GM18499 (cell line): ENCODE data around the gene CARS2.
A peak's percentile ranks its signal among the peaks of the same experiment; 100 is the strongest.
"Not testable (repeated sequence)": the region's sequence is repeated elsewhere in the genome, so short reads cannot be mapped to it uniquely, and the experiment has no call there.

Experiments used
- ATAC-seq: cut with Tn5 transposase; IDR thresholded peaks from one replicate; pipeline ENCODE4 v1.9.1; 2021; ENCODE audit warnings: moderate number of reproducible peaks; ENCODE audit not compliant: insufficient read depth, unreplicated experiment

The CARS2 gene

DNA sequence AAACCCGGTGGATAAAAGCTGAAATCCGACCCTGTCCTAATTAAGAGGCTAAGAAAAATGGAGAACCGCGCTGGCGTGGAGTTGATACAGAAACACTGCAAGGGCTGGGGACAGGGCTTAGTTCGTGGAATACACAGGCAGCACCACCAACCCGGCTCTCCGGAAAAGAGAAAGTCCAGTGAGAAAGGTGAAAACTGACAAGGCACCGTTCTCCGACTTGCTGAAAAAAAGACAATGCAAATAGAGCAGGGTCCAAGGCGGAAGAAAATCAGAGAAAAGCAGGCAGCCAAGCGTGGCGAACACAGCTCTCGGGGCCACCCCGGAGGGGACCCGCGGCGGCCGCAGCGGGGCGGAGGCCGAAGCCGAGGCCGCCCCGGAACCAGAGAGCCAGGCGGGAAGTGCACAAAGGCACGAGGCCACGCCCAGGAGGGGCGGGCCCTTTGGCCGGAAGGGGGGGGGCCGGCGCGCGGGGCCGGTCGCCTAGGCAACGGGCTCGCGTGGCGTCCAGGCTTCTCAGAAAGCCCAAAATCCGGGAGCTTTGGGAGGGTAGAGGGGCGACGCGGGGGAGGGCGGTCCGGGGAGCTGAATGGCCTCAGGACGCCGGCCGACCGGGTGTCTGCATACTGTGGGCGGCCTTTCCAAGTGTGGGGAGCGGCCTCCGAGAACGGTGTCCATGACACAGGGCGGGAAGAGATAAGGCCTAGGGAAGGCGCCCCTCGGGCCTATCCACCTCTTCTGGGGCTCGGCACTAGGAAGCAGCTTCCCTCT, 6.3 kb upstream of the CARS2 start:
- ATAC-seq: peak; percentile 16

DNA sequence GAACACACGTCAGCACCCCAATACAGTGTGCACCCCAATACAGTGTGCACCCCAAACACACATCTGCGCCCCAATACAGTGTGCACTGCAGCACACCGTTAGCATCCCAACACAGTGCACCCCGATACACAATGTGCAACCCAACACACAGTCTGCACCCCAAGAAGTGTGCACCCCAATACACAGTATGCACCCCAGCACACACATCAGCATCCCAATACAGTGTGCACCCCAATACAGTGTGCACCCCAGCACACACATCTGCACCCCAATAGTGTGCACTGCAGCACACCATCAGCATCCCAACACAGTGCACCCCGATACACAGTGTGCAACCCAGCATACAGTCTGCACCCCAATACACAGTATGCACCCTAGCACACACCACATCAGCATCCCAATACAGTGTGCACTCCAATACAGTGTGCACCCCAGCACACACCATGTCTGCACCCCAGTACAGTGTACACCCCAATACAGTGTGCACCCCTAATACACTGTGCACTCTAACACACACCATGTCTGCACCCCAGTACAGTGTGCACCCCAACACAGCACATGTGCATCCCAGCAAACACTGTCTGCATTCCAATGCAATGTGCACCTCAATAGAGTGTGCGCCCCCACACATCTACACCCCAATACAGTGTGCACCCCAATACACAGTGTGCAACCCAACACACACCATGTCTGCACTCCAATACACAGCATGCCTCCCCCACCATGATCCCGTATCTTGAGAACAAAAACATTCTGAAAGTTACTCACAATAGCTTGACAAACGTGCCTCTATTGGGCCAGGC, 855 bp upstream of the CARS2 start:
- ATAC-seq: no peak

DNA sequence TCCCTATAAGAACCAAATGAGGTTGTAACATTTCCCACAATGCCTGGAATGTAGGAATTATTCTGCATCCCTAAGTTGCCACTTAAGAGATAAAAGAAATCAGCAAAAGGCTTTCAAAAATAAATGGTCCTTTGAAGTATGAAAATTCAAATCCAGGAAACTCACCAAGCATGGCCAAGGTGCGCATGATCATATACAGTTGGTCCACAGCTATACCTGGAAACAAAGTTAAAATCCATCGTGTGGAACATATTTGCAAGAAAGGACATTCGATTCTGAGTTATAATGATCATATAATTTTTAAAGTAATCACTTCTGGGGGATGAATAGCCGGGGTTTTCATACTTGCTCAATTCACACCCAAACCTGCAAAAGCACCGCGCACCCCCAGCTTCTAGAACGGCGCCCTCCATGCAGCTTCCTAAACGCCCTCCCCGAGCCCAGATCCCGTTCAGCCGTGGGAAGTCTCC, 525 bp downstream of the CARS2 start:
- no peak for ATAC-seq

DNA sequence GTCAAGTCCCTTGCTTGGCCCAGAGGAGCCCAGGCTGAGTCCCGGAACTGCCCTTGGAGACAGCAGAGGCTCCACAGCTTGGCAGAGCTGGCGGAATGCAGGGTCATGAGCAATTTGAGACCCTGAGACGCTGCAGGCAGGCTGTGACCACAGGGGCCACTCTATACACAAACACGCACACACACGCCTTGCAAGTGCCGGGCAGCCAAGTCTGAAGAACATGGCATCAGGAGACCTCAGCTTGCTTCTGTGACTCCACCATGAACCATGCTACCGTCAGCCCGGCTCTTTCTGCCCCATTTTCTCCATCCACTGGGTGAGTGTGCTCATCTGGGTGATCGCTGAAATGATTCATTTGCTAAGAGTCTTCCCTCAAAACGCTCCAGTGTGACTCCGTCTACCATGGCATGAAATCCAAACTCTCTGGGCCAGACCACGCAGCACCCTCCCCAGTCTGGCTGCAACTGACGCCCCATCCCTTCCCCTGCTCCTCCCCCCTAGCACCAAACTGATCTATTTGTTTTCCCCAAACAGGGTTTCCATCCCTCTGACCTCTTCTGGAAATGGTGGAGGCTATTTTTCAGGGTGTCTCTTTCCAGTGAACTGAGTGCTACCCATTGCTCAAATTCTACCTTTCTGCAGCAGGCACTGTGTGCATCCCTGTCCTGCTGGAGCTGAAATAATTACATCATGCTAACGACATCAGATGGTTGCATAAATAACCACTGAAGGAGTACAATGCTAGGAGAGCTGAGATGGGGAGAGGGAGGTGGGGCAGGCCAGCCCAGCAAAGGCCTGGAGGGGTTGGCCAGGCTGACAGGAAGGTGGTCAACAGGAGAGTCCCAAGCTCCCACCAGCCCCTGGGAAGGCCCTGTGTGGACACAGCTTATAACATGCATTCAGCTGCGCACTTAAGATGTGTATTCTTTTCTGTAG, 3.1 kb downstream of the CARS2 start:
- ATAC-seq: no peak

DNA sequence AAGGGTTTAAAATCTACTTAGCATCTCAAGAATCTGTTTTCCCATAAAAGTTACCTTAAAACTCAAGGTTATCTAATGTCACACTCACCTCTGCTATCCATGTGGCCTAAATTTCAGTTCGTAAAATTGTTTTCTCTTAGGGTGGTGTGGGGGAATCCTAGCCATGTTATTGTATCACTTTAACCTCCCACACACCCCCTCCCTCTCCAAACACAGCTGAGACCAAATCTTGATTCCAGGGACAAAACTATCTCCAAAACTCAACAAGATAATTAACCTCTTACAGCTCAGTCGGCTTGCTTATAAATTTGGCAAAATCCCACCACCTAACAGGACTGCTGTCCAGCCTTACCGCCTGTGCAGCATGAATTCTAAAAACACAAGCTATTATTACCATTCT, 3.8 kb downstream of the CARS2 start:
- ATAC-seq: no peak

DNA sequence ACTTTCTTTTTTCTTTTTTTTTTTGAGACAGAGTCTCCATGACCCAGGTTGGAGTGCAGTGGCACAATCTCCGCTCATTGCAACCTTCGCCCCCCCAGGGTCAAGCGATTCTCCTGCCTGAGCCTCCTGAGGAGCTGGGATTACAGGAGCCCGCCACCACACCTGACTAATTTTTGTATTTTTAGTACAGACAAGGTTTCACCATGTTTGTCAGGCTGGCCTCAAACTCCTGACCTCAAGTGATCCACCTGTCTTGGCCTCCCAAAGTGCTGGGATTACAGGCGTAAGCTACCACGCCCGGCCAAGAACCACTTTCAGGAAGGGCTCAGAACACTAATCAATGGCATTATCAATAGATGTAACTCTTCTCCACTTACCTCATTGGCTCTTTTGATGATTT, 4.9 kb downstream of the CARS2 start:
- ATAC-seq: not testable (repeated sequence)

DNA sequence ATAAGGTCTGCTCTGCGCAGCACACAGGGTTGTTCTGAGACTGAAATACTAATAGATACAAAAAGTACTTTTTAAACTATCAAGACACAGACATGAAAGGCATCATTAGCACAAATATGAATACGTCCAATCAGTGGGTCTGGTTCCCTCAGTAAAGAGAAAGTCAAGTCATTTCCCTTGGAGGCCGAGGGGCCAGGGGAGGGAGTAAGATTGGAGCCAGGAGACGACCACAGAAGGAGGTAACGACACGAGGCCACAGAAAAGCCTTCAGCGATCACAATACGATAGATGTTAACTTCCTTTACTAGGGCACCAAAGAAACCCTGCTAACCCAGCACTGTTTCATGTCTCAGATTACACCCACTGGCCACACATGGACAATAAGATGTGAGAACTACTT, 5.3 kb downstream of the CARS2 start:
- no peak for ATAC-seq

DNA sequence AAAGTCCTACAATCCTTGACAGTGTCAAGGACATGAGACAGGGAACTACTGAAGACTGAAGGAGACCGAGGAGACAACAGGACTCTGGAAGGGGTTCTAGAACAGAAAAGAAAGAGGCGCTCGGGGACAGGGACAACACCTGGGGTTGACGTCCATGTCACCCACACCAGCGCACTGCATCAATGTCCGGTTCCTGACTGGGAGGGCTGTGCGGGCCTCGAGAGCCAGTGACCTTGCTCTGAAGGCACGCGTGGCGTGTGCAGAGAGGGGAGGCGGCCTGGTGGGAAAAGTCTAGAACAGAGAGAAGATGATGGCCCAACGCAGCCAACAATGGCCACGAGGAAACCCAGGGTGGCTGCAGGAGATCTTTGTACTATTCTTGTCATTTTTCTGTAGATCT, 5.7 kb downstream of the CARS2 start:
- ATAC-seq: no peak

DNA sequence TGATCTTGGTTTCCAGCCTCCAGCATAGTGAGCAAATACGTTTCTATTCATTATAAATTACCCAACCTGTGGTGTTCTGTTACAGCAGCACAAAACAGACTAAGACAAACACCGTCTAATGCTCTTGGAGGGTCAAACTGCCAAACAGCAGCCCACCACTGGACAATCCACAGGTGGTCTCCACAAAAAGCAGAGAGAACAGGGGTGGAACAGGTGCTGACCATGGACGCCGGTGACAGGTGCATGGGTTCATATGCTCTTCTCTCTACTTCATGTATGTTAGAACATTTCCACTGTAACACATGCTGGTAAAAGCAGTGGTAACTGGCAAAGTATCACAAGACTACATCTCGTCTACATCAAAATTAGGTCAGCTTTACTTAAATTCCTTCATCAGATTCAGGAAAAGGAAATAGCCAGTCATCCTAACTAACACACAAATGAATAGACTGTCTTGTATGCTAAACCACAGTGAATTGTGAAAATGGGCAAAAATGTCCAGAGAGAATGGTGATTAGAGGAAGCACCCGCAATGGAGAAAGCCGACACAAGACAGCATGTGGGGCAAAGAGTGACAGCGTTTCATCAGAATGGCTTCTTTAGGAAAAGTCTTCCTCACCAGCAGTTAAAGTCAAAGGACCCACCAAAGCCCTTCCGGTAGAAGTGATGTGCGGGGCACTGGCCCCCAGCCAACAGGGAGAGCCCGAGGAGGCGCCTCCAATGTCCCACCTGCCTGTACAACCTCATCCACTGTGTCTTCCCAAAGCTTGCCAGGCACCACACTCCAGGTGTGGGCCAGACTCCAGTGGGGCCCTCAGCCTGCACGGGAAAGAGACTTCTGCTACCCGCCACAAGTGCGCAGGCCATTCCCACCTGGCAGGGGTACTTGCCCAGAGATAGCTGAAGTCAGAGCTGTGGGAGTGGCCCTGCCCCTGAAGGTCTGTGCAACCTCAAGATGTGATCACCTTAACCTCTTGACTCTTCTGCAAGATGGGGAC, 6.5 kb downstream of the CARS2 start:
- no peak for ATAC-seq

DNA sequence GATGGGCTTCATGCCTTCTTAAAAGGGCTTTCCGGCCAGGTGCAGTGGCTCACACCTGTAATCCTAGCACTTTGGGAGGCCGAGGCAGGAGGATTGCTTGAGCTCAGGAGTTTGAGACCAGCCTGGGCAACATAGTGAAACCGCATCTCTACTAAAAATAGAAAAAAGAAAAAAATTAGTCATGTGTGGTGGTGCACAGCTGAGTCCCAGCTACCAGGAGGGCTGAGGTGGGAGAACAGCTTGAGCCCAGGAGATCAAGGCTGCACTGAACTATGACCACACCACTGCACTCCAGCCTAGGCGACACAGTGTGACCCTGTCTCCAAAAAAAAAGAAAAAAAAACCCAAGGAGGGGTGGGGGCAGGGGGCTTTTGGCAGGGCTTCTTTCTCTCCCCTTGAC, 7.2 kb downstream of the CARS2 start:
- ATAC-seq: peak; percentile 74

DNA sequence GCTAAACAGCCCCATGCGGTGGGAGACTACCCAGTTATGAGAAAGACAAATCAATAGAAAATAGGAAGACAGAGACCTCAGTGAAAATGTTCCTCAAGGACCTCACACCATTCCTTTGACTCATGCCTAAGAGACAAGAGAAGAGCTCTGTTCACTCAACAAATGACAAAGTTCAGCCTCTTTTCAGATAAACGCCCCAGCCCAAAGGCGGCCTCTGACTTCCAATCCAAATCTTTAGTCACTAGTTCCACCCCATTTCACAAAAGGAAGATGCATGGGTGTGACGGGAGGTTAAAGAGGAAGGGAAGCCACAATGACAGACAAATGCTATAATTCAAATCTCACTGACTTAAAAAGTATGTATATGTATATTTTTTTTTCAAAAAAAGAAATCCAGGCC, 8.1 kb downstream of the CARS2 start:
- no peak for ATAC-seq

DNA sequence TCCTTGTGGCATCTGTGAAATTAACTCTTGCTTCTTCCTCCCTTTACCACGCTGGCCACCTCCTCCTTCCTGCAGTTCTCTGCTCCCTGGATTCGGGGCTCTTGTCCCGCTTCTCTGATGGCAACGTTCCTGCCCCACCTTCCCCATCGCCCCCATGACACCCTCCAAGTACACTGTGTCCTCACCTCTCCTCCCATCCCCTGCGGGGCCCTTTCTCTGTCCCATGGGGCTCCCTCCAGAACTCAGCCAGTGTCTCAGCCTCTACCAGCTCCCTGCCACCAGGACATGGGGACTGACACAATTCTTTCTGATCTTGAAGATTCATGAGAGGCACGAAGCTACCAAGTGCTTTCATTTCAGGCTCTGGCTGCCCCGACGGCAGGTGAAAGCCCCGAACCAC, 9.1 kb downstream of the CARS2 start:
- ATAC-seq: no peak

DNA sequence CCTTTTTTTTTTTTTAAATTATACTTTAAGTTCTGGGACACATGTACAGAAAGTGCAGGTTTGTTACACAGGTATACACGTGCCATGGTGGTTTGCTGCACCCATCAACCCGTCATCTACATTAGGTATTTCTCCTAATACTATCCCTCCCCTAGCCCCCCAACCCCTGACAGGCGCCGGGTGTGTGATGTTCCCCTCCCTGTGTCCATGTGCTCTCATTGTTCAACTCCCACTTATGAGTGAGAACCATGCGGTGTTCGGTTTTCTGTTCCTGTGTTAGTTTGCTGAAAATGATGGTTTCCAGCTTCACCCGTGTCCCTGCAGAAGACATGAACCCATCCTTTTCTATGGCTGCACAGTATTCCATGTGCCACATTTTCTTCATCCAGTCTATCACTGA, 10.1 kb downstream of the CARS2 start:
- not testable (repeated sequence) for ATAC-seq

DNA sequence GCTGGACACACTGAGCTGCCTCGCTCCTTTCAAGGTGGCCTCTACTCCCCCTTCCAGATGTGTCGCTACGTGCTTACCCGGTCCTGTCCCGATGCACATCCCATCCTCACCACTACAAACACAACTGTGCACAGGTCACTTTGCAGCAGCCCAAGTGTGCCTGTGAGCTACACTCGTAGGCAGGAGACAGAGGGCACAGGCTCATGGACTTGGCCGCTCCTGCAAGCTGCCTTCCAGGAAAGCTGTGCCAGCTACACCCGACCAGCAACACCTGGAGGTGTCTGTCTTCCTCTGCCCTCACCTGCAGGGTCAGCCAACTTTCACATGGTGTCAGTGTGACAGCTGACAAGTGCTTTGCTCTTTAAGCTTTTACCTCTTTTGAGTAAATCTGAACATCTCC, 15.4 kb downstream of the CARS2 start:
- no peak for ATAC-seq

DNA sequence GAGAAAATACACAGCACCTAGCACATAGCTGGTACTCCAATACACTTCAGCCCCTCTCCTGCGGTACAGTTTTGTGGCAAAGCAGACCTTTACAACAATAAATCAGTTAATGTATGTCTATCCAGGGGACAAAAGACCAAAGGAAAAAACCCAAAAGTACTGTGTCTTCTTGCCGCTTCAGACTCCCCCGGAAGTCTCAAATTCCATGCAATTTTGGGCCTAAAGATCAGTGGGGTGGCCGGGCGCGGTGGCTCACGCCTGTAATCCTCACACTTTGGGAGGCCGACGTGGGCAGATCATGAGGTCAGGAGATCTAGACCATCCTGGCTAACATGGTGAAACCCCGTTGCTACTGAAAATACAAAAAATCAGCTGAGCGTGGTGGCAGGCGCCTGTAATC, 16.2 kb downstream of the CARS2 start:
- ATAC-seq: no peak

DNA sequence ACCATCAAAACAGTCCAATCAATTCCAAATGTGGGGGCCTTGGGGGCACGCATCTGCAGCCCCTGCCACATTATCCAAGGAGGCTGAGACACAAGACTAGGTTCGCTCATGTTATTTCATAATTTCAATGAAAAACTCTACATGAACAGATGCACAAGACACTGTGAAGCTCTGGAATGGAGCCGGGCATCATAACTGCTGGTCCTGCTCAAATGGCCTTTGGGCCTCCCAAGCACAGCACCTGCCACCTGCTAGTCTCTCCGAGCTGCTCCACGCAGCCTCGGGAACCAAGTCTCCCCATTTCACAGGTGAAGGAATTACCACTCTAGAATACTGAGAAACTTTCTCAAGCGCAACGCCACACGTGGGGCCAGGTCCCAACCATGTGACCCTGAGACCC, 16.9 kb downstream of the CARS2 start:
- ATAC-seq: no peak

DNA sequence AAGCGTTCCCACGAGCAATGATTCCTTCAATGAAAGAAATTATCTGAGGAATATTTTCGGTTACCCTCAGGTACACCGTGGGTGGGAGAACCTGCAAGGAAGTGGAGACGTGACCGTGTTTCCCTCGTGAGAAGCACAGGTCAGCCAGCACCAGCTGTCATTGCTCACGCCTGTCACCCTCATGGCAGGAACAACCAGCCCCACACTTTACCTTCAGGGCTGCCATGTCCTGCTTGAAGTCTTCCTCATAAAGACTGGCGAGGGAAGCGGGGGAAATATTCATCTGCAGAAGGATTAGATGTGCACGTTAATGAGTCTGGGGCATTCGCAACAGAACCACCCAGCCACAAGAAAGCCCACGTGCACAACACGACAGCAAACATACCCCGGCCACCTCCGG, 18.2 kb downstream of the CARS2 start:
- no peak for ATAC-seq

DNA sequence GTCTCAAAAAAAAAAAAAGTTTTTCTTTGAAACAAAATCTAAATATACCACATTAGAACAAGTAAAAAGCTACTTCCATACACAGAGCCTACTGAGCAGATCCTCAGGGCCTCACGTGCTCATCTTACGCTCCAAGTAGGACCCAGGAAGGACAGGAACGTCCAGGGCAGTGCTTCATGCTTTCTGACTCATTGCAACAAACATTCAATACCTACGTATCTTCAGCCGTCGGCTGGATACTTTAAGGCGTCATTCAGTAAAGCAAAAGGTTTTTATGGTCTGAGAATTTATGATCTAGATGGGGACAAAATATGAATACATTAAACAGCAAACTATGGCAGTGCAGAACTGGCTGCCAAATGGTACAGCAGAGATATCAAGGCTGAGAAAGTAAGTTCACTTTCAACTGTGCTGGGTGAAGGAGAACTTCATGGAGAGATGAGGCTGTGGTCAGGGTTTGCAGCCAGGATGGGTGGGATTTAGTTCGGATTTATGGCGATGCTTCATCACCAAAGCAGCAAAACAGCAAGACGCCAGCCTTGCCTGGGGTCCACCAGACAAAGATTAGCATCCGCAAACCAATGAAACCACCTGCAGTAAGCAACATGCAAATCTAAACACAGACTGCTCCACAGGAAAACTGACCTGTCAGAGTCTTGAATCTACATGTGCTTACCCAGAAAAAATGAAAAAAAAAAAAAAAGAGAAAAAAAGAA, 20.5 kb downstream of the CARS2 start:
- ATAC-seq: no peak
